ENCODE measurements around the gene STIM1. TPM values are rescaled to one million over a fixed set of nuclear protein-coding genes. Genes with fewer than 3 reads are reported as not detected.

The STIM1 gene
- total RNA-seq, 1 donor from 2014 or later: 60.7 TPM

GRCh38 chr11:4111834-4112233 is 256.4 kb downstream of the STIM1 start:
- no peak for ATAC-seq
- intact Hi-C loops (cut with DNase I): no loop called here
- no peaks in the 10 kb centered on the region for H3K27me3 ChIP-seq
- no peak for DNase-seq
- H3K4me3 ChIP-seq: no peak overlapping the region
- no peak for TF ChIP-seq CTCF (IDR thresholded peaks at IDR 0.05)
- H3K27ac ChIP-seq: no peak overlapping the region
- H3K9me3 ChIP-seq: no peaks in the 10 kb centered on the region
- peaks cover 80% of the 10 kb centered on the region for H3K36me3 ChIP-seq
- H3K4me1 ChIP-seq: no peaks in the 10 kb centered on the region

GRCh38 chr11:4115128-4115527 is 259.7 kb downstream of the STIM1 start:
- no peak for TF ChIP-seq CTCF (IDR thresholded peaks at IDR 0.05)
- no peak overlapping the region for H3K4me3 ChIP-seq
- H3K27me3 ChIP-seq: no peaks in the 10 kb centered on the region
- no peaks in the 10 kb centered on the region for H3K4me1 ChIP-seq
- H3K27ac ChIP-seq: no peak overlapping the region
- DNase-seq: no peak
- ATAC-seq: no peak
- H3K36me3 ChIP-seq: peaks cover 69% of the 10 kb centered on the region
- intact Hi-C loops (cut with DNase I): no loop called here
- no peaks in the 10 kb centered on the region for H3K9me3 ChIP-seq

GRCh38 chr11:4118107-4118506 is 262.6 kb downstream of the STIM1 start:
- intact Hi-C loops (cut with DNase I): no loop called here
- DNase-seq: no peak
- no peak overlapping the region for H3K4me3 ChIP-seq
- no peaks in the 10 kb centered on the region for H3K27me3 ChIP-seq
- H3K4me1 ChIP-seq: no peaks in the 10 kb centered on the region
- ATAC-seq: no peak
- no peak for TF ChIP-seq CTCF (IDR thresholded peaks at IDR 0.05)
- no peaks in the 10 kb centered on the region for H3K9me3 ChIP-seq
- no peak overlapping the region for H3K27ac ChIP-seq
- H3K36me3 ChIP-seq: peaks cover 69% of the 10 kb centered on the region

- intact Hi-C loops (cut with DNase I): no loop called here
- DNase-seq (no peak), ATAC-seq (peak; percentile 34)
- Histone ChIP-seq H3K27ac (no peak overlapping the region), H3K27me3 (no peaks in the 10 kb centered on the region), H3K9me3 (no peaks in the 10 kb centered on the region), H3K36me3 (peaks cover 96% of the 10 kb centered on the region), H3K4me3 (no peak overlapping the region), H3K4me1 (no peaks in the 10 kb centered on the region)
- no peak for TF ChIP-seq CTCF (IDR thresholded peaks at IDR 0.05)
Measured at GRCh38 chr11:4123218-4123617, 267.8 kb downstream of the STIM1 start.

GRCh38 chr11:4125141-4125540 is 269.7 kb downstream of the STIM1 start:
- ATAC-seq: no peak

More at GRCh38 chr11:4125141-4125540, 269.7 kb downstream of the STIM1 start:
- no peak for DNase-seq
- Histone ChIP-seq H3K36me3 (peaks cover 87% of the 10 kb centered on the region), H3K27me3 (no peaks in the 10 kb centered on the region), H3K4me3 (no peak overlapping the region), H3K9me3 (no peaks in the 10 kb centered on the region), H3K27ac (no peak overlapping the region), H3K4me1 (no peaks in the 10 kb centered on the region)
- no peak for TF ChIP-seq CTCF (IDR thresholded peaks at IDR 0.05)
- intact Hi-C loops (cut with DNase I): no loop called here
